Activated T-helper 1 cell treated with anti-CD3 and anti-CD28 coated beads, Interleukin-12 subunit alpha, Interleukin-12 subunit beta, Interleukin-2, Interleukin-4 antibody, amounts not matched to agents 30 ng/mL and 10 ng/mL and 1 ng/mL, durations not matched to agents 14 hours and 24 hours and 36 hours (primary cell): Measurements from ENCODE around the gene PI4K2A. TPM values are rescaled to one million over a fixed set of nuclear protein-coding genes. Genes with fewer than 3 reads are reported as not detected.
A peak's percentile ranks its signal among the peaks of the same experiment; 100 is the strongest.

Experiments used
- DNase-seq: peaks from one replicate; pipeline ENCODE4 v3.0.0; 2021; ENCODE audit warnings: low spot score
- H3K27ac Mint-ChIP-seq: one replicate; pipeline ENCODE4 v1.8.0; 2021; ENCODE audit warnings: mild to moderate bottlenecking, mixed read lengths
- H3K27me3 Mint-ChIP-seq: one replicate; pipeline ENCODE4 v1.8.0; 2022; ENCODE audit warnings: mild to moderate bottlenecking, moderate library complexity, mixed read lengths; ENCODE audit not compliant: insufficient read depth
- H3K36me3 Mint-ChIP-seq: one replicate; pipeline ENCODE4 v1.8.0; 2021; ENCODE audit warnings: low read depth, mixed read lengths
- H3K4me1 Mint-ChIP-seq: one replicate; pipeline ENCODE4 v1.8.0; 2021; ENCODE audit warnings: low read depth, mixed read lengths
- H3K4me3 Mint-ChIP-seq: one replicate; pipeline ENCODE4 v1.8.0; 2021; ENCODE audit warnings: mild to moderate bottlenecking, moderate library complexity, mixed read lengths
- H3K9me3 Mint-ChIP-seq: one replicate; pipeline ENCODE4 v1.8.0; 2021; ENCODE audit warnings: mixed read lengths
- intact Hi-C: fragments of 100-400 bp; cut with micrococcal nuclease; formaldehyde crosslinking; loops from one replicate; pipeline ENCODE4 v1.15.1; 2024
- total RNA-seq: library from RNA; stranded (reverse); gene quantifications from 2 replicates; pipeline ENCODE4 v1.2.3, GENCODE V29; 2022

Gene PI4K2A
- total RNA-seq, 1 donor from 2014 or later = 19.3 TPM

DNA sequence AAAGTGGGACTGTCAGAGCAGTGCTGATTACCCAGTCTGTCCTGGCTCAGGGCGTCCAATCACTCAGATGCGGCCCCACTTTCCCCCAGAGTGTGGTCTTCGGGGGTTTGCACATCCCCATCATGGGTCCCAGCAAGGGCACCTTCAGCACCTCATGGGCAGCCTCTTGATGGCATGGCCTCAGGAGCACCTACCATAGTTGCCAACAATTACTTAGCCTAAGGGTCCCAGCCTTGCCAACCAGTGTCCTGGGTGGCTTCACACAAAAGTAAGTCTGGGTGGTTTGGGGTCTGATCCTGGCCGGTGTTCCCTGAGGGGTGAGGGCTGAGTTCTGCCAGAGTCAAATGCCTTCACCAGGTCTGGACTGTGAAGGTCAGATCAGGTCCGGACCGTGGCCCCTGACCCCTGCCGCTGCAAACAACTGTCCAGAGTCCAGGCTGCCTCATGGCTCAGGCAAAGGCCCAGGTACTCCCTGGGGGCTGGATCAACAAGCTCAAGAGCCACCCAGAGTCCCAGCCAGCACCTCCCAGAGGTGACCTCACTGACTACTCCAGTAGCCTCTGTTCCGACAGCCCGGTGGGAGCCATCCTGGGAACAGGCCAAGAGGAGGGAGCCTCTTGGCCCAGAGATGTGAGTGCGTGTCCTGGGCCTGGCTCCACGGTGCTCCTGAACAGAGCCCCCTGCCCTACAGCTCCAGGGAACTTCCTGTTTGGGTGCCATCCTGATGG lies 66.8 kb downstream of the PI4K2A start:
- Mint-ChIP-seq H3K9me3 (no peaks in the 10 kb centered on the region), H3K27ac (no peak overlapping the region), H3K4me3 (no peak overlapping the region), H3K27me3 (peaks cover 18% of the 10 kb centered on the region), H3K36me3 (no peaks in the 10 kb centered on the region), H3K4me1 (peaks cover 5% of the 10 kb centered on the region)
- no peak for DNase-seq
- intact Hi-C loops = no loop called here

DNA sequence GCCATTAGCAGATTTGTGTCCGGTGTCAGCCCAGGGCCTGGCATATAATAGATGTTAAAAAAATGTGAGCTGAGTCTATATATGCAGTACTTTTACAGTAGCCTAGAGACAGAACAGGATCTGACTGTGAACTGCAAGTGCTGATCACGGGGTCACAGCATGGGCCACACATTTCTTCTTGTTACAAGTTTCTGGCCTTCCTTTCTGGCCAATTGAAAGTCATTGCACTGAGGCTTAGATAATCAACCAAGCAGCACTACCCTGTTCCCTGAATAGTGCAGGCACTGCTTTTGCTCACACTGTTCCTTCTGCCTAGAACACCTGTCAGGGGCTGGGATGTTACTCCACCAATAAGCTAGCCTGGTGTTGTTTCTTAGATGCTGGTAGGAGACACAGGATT lies 67.7 kb downstream of the PI4K2A start:
- H3K4me3 Mint-ChIP-seq = no peak overlapping the region
- DNase-seq = no peak
- H3K36me3 Mint-ChIP-seq = no peaks in the 10 kb centered on the region
- no peak overlapping the region for H3K27ac Mint-ChIP-seq
- no peaks in the 10 kb centered on the region for H3K9me3 Mint-ChIP-seq
- peaks cover 10% of the 10 kb centered on the region for H3K4me1 Mint-ChIP-seq
- intact Hi-C loops = no loop called here
- peaks cover 22% of the 10 kb centered on the region for H3K27me3 Mint-ChIP-seq

DNA sequence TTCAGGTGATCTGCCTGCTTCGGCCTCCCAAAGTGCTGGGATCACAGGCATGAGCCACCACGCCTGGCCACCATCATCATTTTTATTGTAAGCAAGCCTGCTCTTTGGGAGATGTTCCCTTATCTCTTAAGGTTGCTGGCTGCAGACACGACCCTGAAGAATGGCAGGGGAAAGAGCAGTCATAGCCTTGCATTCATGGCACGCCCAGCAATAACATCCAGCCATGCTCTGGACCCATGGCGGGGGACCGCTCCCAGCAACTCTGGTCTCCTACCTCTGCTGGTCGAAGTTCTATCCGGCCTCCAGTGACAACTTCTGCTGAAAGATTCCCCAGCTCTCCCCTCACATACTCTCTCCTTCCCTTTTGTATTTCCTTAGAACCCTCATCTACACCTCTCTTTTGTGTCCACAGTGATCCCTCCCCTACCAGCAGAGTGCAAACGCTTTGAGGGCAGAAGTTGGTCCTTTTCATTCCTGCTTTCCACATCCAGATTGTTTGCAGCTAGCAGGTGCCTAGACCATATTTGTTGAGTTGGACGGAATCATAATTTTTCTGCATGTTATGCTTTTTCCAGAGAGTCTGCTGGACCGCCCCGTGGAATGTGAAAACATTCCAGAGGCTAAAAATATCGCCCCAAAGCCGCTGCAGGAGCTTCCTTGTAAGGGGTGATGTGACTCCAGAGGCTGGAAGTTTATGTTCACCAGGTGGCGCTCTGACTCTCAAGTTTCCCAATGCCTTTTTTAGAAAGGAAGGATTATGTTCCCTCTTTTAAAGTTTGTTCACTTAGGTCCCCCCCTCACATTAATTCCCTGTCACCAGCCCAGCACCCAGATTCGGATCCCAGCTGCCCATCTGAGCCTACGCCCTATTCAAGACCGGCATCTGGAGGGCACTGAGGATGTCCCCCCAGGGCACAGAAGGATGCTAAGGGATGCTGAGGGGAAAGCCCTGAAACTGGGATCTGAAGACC lies 68.8 kb downstream of the PI4K2A start:
- Mint-ChIP-seq H3K4me1 (peaks cover 15% of the 10 kb centered on the region), H3K27me3 (peaks cover 20% of the 10 kb centered on the region), H3K4me3 (no peak overlapping the region), H3K9me3 (no peaks in the 10 kb centered on the region), H3K36me3 (peaks cover 1% of the 10 kb centered on the region), H3K27ac (no peak overlapping the region)
- intact Hi-C loops = loop anchor here (1.0 kb wide), 1 partner anchor 22 kb away; no protein-coding TSS in a partner anchor
- no peak for DNase-seq

DNA sequence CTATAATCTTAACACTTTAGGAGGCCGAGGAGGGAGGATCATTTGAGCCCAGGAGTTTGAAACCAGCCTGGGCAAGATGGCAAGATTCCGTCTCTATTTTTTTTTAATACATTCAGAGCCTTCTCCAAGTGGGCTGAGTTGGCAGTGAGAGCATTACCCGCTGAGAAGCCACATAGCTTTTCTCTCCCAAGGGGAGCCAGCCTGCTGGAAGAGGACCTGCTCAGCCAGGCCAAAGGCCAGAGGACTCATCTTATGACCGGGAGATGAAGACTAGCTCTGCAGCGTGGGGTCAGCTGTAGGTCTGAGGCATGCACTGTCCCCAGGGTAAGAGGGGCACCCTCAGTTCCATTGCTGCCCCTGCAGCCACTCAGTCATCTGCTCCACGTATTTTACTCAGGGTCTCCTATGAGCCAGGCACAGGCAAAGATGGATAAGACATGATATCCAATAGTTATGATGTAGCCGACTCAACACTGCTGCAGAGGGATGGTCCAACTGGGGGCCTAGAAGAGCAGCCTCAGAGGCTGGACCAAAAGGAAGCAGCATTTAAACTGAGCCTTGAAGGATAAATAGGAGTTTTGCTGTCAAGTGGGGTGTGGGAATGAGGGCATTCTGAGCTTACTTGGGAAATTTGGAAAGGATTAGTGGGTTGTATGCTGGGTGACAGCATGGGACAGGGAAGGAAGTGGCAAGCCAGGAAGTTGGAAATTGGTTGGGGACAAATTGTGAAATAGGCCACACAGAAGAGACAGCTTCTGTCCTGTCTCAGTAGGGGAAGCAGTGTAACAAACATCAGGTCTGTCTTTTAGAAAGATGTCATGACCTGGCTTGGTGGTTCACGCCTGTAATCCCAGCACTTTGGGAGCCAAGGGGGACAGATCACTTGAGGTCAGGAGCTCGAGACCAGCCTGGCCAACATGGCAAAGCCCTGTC lies 71.4 kb downstream of the PI4K2A start:
- Mint-ChIP-seq H3K4me3 (peak overlapping the region; percentile 56), H3K27ac (peak overlapping the region; percentile 30), H3K36me3 (peaks cover 6% of the 10 kb centered on the region), H3K27me3 (peaks cover 35% of the 10 kb centered on the region), H3K9me3 (no peaks in the 10 kb centered on the region), H3K4me1 (peaks cover 15% of the 10 kb centered on the region)
- no peak for DNase-seq
- intact Hi-C loops = no loop called here

DNA sequence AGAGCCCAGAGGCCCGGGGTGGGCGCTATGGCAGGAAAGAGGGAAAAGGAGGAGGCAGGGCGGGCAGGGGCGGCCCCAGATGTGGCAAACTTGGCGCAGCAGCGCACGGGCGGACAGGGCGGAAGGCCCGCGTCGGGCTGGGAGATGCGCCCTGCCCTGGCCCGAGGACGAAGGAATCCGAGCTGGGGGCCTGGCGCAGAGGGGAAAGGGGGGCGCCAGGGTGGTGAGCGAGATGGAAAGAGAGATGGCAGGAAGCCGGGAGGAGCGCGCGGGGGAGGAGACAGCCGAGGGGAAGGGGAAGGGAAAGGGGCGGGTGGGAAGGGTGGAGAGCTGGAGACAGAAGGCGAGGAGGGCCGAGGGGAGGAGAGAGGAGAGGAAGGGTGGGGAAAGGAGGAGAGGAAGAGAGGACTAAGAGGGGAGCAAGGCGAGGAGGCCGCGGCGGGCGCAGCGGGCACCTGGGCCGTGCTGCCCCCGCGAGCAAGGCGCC lies 72.9 kb downstream of the PI4K2A start, which contains the start of gene MARVELD1:
TSS of gene MARVELD1 (plus strand) at position 392 of the 487 bp plus-strand sequence. CDS start 147 bp downstream, outside the sequence.
- Mint-ChIP-seq H3K27ac (peak within 1 kb of the TSS; percentile 90), H3K36me3 (peaks cover 6% of the 10 kb centered on the region), H3K27me3 (peaks cover 37% of the 10 kb centered on the region), H3K4me1 (peaks cover 15% of the 10 kb centered on the region), H3K4me3 (peak within 1 kb of the TSS; percentile 97), H3K9me3 (no peaks in the 10 kb centered on the region)
- DNase-seq = no peak
- intact Hi-C loops = no loop called here

DNA sequence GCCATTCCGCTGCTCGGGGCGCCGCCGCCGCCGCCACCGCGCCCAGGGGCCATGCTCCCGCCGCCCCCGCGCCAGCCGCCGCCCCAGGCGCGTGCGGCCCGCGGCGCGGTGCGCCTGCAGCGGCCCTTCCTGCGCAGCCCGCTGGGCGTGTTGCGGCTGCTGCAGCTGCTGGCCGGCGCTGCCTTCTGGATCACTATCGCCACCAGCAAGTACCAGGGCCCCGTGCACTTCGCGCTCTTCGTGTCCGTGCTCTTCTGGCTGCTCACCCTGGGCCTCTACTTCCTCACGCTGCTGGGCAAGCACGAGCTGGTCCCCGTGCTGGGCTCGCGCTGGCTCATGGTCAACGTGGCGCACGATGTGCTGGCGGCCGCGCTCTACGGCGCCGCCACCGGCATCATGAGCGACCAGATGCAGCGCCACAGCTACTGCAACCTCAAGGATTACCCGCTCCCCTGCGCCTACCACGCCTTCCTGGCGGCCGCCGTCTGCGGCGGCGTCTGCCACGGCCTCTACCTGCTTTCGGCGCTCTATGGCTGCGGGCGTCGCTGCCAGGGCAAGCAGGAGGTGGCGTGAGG lies 73.4 kb downstream of the PI4K2A start:
- peak; percentile 42 for DNase-seq
- H3K9me3 Mint-ChIP-seq = no peaks in the 10 kb centered on the region
- peaks cover 6% of the 10 kb centered on the region for H3K36me3 Mint-ChIP-seq
- H3K4me3 Mint-ChIP-seq = peak overlapping the region; percentile 97
- peaks cover 15% of the 10 kb centered on the region for H3K4me1 Mint-ChIP-seq
- peaks cover 37% of the 10 kb centered on the region for H3K27me3 Mint-ChIP-seq
- intact Hi-C loops = loop anchor here (1.0 kb wide), 2 partner anchors 13 to 23 kb away; partner anchors contain the start of gene ZFYVE27
- peak overlapping the region; percentile 90 for H3K27ac Mint-ChIP-seq

DNA sequence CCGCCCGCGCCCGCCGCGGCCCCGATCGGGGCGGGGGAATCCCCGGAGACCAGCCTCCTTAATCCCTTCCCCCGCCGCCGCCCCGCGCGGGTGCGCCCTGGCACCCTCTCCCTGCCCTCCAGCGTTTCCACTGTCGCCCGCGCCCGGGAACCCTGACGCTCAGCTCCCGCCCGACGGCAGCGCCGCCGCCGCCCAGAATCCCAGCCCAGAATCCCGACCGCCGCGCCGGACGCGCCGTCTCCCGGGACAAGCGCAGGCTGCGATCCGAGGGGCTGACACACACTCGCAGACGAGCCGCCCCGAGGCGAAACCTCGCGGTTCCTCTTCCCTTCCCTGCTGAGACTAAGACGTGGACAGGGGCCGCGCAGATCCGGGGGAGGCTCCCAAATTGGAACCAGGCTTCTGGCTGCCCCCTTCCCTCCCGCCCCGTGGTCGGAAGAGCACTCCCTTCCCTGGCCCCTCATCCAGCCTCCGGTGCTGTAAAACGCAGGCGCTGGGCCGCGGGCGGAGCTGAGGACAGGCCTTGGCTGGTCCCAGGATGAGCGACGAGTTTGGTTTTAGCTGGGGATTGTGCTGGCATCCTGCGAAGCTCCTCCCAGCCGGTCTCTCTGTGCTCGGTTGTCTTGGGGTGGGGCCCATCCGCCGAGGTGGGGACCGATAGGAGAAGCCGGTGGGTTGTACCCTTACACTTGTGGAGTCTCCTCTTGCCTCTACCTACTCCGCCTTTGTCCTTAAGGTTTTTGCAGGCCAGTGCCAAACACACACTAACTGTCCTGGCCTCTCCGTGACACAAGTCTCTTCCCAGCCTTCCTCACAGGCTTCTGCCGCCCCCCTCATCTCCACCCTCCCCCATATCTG lies 74.2 kb downstream of the PI4K2A start:
- DNase-seq = no peak
- H3K9me3 Mint-ChIP-seq = no peaks in the 10 kb centered on the region
- peak overlapping the region; percentile 97 for H3K4me3 Mint-ChIP-seq
- peak overlapping the region; percentile 23 for H3K27ac Mint-ChIP-seq
- H3K27me3 Mint-ChIP-seq = peaks cover 33% of the 10 kb centered on the region
- peaks cover 6% of the 10 kb centered on the region for H3K36me3 Mint-ChIP-seq
- intact Hi-C loops = loop anchor here (1.0 kb wide), 2 partner anchors 13 to 23 kb away; partner anchors contain the start of gene ZFYVE27
- H3K4me1 Mint-ChIP-seq = peaks cover 15% of the 10 kb centered on the region

DNA sequence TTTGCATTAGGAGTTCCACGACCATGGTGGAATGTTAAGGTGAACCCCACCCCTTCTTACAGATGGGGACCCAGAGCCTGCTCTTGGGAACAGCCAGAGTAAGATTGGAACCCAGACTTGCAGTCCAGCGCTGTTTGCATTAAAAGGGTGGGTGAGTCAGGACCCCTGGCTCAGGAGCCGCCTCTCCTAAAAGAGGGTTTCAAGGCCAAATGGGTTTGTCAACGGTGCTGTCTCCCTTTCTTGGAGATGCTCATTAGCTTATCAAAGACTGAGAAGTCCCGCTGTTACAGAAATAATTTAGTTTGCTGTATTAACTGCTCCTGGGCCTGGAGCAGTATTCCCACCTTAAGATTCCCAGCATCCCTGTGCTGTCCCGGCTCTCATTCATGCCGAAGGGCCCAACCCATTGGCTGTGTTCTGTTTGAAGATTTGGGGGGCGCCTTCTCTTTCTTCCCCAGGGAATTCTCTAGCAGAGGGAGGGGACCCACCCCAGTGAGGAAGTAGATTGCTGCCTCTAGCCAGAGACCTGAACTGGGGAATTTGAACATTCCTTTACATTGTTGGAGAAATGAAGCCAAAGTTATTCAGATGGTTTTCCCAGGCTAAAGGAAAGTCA lies 74.9 kb downstream of the PI4K2A start:
- peaks cover 6% of the 10 kb centered on the region for H3K36me3 Mint-ChIP-seq
- H3K9me3 Mint-ChIP-seq = no peaks in the 10 kb centered on the region
- no peak for DNase-seq
- no peak overlapping the region for H3K27ac Mint-ChIP-seq
- peaks cover 15% of the 10 kb centered on the region for H3K4me1 Mint-ChIP-seq
- H3K4me3 Mint-ChIP-seq = peak overlapping the region; percentile 61
- intact Hi-C loops = no loop called here
- peaks cover 33% of the 10 kb centered on the region for H3K27me3 Mint-ChIP-seq

DNA sequence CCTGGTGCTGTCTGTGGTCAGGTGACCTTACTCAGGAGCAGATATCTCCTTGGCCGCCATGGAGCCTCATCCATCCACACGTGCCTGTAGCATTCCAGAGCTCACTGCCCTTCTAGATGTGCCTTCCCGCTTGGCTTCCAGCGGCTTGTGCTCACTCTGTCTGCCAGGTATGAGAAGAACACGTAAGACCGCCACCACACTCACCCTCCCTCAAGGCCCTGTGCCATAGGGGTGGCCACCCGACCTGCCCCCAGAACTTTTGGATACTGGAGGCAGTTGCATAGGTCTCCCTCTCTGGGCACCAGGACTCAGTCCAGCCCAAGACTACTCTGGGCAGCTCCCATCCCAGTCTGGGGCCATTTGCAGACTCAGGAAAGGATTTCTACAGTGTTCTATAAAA lies 77.2 kb downstream of the PI4K2A start:
- intact Hi-C loops = no loop called here
- Mint-ChIP-seq H3K4me1 (peaks cover 10% of the 10 kb centered on the region), H3K36me3 (peaks cover 6% of the 10 kb centered on the region), H3K27me3 (peaks cover 25% of the 10 kb centered on the region), H3K27ac (no peak overlapping the region), H3K9me3 (no peaks in the 10 kb centered on the region), H3K4me3 (no peak overlapping the region)
- DNase-seq = no peak

DNA sequence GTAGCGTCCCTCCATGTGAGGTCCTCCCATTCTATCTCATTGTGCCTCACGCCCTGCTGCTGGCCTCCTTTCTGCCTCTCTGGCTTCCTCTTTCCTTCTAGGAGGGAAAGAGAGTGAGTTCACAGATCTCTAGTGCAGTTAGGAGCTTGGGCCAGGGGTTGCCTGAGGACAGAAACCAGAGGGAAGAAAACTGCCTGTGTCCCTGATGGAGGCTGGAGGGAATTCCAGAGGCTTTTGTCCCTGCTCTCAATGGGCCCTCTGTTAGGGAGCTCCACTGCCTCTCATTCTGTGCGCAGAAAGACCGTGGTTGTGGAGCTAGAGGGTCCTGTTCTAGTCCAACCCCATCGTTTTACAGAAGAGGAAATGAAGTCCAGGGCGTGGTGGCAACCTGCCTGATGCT lies 77.7 kb downstream of the PI4K2A start:
- H3K4me1 Mint-ChIP-seq = peaks cover 5% of the 10 kb centered on the region
- intact Hi-C loops = no loop called here
- H3K9me3 Mint-ChIP-seq = no peaks in the 10 kb centered on the region
- H3K4me3 Mint-ChIP-seq = no peak overlapping the region
- peaks cover 19% of the 10 kb centered on the region for H3K27me3 Mint-ChIP-seq
- no peak overlapping the region for H3K27ac Mint-ChIP-seq
- peaks cover 6% of the 10 kb centered on the region for H3K36me3 Mint-ChIP-seq
- no peak for DNase-seq

DNA sequence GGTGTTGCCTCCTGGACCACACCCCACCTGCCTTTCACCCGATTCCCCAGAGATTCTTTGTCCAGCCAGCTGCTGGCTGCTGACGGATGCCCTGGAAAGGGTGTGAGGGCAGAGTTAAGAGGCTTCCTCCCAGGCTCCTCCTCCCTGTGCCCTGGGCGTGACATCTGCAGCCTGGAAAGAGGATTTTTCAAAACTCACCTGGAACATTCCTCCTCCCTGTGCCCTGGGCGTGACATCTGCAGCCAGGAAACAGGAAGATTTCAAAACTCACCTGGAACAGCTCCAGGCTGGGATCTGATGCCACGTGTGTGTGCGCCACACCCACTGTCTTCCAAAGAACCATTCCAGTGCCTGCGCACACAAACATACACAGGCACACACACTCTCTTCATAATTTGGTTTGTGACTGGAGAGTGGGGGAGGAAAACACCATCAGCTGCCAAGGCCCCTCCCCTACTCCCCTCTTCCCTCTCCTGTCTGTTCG lies 78.2 kb downstream of the PI4K2A start:
- intact Hi-C loops = no loop called here
- Mint-ChIP-seq H3K27me3 (peaks cover 17% of the 10 kb centered on the region), H3K27ac (no peak overlapping the region), H3K9me3 (no peaks in the 10 kb centered on the region), H3K4me3 (no peak overlapping the region), H3K4me1 (peaks cover 5% of the 10 kb centered on the region), H3K36me3 (peaks cover 6% of the 10 kb centered on the region)
- no peak for DNase-seq
